Putamen (tissue), 1 donor: ENCODE data around the gene ATG7.
"Not testable (repeated sequence)": the region's sequence is repeated elsewhere in the genome, so short reads cannot be mapped to it uniquely, and the experiment has no call there.

Experiments used
- DNase-seq: peaks from one replicate; pipeline ENCODE4 v3.0.0-alpha.2; 2016; ENCODE audit warnings: low spot score

The ATG7 gene

DNA sequence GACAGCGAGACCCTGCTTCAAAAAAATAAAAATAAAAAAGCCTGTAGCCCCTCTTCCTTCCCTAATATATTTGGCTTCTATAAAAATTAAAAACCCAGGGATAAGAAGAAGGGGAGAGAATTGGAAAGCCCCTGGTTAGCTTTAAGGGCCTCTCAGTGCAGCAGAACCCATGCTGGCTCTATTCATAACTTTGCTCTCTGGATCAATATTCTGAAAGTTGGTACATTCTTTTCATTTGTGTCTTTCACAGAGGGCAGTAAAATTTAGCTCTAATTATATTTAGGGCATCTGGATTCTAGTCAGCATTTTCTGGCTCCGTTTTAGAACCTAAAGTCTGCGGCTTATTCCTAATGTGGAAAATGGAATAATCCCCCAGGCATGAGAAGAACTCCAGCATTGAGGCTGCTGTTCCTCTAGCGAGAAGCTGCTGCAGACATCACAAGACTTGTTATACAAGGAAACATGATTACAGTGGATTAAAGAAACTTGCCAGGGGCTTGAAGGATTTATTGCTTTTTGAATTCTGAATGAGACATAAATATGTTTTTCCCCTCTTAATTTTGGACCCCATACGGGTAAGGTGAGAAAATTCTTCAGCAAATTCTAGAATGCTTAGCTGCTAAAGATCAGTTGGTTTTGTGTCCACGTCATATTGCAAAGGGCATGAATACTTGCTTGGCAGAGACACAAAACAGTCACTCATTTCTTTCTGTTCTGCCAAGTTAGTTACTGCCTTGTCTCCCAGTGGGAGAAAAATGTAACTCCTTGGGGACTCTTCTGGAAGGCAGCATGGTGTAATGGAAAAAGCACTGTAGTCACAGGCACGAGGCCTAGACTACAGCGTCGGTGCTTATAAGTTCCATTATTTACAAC is 193.8 kb downstream of the ATG7 start:
- peak; percentile 33 for DNase-seq

DNA sequence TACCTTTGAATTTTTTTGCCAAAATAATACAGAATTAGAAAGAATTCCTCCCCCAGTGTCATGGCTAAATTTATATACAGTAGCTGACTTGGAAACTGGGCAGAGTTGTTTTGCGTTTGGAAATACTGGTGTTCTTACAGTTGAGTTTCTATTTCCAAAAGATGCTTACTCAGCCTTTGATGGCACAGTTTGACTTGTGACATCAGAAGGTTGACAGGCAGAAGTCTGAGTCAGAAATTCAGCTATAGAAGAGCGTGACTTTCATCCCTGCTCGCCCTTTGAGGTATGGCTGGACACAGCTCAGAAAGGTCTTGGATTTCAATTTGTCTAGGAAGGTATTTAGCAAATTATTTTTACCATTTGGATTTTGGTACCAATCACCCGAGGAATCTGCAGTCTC is 195.7 kb downstream of the ATG7 start:
- no peak for DNase-seq

- no peak for DNase-seq
These were observed 198.0 kb downstream of the ATG7 start for GRCh38 chr3:11470031-11470853.

GRCh38 chr3:11475324-11475723 is 203.1 kb downstream of the ATG7 start:
- DNase-seq, result no peak

DNA sequence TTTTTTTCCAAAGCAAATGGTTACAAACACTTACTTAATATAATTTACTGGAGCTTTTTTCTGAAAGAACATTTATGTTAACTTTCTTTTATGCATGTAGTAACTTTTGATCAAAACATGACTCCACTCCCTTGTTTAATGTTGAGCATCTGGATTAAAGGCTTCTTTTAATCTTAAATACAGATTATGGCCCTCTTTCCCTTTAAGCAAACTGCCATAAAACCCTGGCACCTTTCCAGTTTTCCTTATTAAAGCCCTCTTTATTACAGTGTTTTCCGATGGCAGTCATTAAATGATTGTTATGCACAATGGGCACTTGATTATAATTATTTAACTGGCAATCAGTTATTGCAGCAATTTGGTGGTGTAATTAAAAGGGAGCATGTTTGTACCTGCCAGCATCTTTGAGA is 204.5 kb downstream of the ATG7 start:
- no peak for DNase-seq

- no peak for DNase-seq
These were observed 205.3 kb downstream of the ATG7 start for GRCh38 chr3:11477407-11477911.

- DNase-seq, result no peak
These were observed 206.0 kb downstream of the ATG7 start for GRCh38 chr3:11478167-11478566.

- DNase-seq, result no peak
These were observed 207.0 kb downstream of the ATG7 start for GRCh38 chr3:11479221-11479620.

- DNase-seq, result no peak
These were observed 208.6 kb downstream of the ATG7 start for GRCh38 chr3:11480663-11481298.

GRCh38 chr3:11481556-11481955 is 209.4 kb downstream of the ATG7 start:
- DNase-seq, result no peak

GRCh38 chr3:11482021-11482420 is 209.8 kb downstream of the ATG7 start:
- peak; percentile 69 for DNase-seq

DNA sequence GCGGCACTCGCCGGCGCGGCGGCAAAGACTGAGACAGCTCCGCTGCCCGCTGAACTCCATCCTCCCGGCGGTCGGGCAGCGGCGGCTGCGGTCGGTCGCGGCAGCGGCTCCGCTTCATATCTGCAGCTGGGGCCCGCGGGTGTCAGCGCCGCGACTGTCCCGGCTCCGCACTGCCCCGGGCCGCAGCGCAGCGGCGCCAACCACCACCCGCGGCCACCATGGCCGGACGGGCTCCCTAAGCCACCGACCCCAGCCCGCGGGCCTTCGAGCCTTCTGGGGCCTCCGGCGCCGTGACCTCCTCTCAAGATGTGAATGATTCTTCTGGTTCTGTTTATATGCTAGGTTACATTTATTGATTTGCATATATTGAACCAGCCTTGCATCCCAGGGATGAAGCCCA is 216.2 kb downstream of the ATG7 start:
- not testable (repeated sequence) for DNase-seq

DNA sequence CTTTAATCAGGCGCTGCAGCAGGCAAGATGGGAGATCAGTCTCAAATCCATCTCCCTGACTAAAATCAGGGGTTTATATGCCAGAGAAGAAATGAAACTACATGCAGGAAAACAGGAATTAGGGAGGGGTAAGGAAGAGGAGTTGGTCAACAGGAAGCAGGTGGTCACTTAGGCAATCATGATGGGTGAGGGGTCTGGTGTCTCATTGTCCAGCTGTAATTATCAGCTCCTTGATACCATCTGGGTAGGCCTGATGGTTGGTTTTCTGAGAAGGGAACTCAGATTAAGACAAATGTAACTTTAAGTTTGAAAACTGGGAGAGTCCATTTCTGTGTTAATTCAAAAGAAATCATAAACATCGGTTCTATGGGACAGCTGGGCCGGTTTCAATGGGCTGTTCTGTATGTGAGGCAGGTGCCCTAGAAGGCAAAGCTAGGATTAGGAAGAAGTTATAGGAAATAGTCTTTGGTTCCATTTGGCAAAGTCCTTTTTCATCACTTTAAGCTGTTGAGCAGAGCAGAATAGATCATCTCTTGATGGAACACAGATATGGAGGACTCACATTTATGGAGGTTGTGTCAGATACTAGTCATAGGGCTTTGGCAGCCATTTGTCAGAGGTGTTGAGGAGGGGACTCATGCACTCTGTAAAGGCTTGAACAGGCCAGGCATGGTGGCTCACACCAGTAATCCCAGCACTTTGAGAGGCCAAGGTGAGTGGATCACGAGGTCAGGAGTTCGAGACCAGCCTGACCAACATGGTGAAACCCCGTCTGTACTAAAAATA is 222.1 kb downstream of the ATG7 start:
- no peak for DNase-seq

DNA sequence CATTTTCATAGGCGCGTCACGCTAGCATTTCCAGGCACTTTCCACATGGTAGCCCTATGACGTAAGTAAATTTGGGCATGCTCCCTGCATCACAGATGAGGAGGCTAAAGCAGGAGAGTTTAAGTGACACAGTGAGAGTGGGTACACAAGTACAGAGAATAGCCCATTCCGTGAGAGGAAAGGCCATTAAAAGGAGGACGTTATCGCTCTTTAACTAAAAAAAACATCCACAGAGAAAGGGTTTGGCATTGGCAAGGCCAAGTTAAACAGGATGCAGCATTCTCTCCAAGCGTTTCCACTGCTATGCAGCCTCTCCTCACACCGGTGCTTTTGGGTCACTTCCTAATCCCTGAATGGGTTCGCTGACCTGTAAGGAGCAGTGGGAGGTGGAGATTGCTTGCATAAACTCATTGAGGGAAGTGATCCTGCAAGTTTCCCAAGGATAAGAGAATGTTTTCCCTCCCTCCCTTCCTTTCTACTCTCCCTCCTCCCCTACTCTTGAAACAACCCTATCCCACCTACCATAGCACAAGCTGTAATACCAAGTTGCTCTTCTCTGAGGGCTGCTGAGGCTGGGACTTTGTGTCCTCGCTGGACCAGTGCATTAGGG is 223.9 kb downstream of the ATG7 start:
- DNase-seq, result no peak

DNA sequence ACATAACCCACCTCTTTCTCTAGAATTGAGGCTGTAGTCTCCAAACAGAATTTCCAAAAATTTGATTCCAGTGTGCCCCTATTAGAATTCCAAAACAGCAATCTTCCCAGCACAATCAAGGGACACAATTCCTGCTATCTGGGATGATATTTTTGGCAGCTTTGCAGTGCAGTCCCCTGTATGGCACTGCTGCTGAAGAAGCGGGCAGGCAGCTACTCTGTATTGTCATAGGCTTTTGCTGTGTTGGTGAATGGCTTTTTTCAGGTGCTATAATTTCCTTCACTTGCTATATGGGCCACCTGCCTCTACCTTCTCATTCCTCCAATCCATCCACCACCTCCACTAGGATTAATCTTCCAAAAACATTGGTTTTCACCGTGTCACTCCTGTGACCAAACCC is 226.0 kb downstream of the ATG7 start:
- DNase-seq, result no peak

GRCh38 chr3:11498646-11499045 is 226.4 kb downstream of the ATG7 start:
- no peak for DNase-seq

DNA sequence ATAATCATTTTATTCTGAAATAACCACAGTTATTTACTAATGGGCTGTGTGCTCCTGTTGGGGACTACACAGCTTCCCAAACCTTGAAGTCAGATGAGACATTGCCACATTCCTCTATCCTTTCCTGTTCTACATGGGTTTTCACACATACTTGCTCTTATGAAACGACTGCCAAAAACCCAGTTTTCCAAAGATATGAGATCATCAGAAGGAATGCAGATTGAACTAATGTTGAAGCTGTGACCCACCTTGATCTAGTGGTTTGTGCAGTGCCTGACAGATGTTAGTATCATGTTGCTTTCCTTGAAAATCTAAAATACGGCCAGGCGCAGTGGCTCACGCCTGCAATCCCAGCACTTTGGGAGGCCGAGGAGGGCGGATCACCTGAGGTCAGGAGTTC is 226.9 kb downstream of the ATG7 start:
- no peak for DNase-seq

DNA sequence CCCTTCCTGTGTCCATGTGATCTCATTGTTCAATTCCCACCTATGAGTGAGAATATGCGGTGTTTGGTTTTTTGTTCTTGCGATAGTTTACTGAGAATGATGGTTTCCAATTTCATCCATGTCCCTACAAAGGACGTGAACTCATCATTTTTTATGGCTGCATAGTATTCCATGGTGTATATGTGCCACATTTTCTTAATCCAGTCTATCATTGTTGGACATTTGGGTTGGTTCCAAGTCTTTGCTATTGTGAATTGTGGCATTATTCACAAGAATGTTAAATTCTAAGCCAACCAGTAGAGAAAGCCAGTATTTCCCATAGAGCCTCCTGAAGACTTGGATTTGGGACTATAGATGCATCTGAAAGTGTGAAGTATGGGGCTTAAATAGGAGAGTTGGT is 230.2 kb downstream of the ATG7 start:
- DNase-seq, result not testable (repeated sequence)

DNA sequence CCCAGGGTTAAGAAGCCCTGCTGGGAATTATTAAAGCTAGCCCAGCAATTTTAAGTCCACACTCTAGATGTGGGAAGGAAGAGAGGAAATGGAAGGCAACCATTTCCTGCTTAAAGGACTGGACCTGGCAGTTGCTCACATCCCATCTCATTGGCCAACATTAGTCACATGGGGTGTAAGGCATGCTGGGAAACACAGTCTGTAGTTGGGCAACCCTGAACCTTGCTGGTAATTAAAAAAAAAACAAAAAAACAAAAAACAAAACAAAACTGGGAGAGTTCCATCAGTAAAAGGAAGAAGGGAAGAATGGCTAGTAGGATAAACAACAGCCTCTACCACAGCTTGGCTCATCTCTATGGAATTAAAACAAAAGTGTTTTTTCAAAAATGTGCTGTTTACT is 235.5 kb downstream of the ATG7 start:
- DNase-seq, result no peak

- DNase-seq, result no peak
These were observed 236.4 kb downstream of the ATG7 start for GRCh38 chr3:11508346-11509172.
